Activated CD4-positive, alpha-beta T cell treated with anti-CD3 and anti-CD28 coated beads, Interleukin-2, Interleukin-6, amounts not matched to agents 100 ng/mL and 50 ng/mL, durations not matched to agents 16 hours and 8 hours (primary cell): Measurements from ENCODE around the gene ASPDH.

ENCODE experiments used
- DNase-seq: peaks from one replicate; pipeline ENCODE4 v3.0.0-alpha.2; 2020

The ASPDH gene

DNA sequence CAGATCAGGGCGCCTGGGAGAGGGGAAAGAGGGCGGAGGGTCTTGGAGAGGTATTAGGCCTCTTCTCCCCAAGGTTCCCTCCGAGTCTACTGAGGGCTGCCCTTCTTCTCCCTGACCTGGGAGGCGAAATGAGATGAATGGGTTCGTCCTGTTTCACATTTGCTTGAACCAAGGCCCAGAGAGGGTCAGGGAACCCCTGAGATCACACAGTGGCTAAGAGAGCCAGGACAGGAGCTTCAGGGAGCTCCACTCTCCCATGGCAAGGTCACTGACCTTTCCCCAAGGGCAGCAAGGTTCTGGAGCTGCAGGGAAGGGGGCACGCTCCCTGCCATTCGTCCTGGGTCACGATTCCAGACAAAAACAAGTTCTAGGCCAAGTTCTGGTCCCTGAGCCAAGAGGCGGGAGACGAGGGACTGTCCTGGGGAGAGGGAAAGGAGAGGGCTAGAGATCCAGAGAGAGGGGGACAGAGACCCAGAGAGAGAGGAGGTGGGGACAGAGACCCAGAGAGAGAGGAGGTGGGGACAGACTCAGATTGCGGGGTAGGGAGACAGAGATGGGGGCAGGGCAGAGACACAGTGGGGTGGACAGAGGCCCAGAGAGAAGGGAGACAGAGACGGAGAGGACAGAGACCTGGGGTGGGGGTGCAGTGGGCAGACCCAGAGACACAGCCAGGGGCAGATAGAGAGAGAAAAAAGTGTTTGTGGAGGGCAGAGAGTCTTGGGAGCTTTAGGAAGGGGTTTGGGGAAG, 541 bp downstream of the ASPDH start:
- no peak for DNase-seq

DNA sequence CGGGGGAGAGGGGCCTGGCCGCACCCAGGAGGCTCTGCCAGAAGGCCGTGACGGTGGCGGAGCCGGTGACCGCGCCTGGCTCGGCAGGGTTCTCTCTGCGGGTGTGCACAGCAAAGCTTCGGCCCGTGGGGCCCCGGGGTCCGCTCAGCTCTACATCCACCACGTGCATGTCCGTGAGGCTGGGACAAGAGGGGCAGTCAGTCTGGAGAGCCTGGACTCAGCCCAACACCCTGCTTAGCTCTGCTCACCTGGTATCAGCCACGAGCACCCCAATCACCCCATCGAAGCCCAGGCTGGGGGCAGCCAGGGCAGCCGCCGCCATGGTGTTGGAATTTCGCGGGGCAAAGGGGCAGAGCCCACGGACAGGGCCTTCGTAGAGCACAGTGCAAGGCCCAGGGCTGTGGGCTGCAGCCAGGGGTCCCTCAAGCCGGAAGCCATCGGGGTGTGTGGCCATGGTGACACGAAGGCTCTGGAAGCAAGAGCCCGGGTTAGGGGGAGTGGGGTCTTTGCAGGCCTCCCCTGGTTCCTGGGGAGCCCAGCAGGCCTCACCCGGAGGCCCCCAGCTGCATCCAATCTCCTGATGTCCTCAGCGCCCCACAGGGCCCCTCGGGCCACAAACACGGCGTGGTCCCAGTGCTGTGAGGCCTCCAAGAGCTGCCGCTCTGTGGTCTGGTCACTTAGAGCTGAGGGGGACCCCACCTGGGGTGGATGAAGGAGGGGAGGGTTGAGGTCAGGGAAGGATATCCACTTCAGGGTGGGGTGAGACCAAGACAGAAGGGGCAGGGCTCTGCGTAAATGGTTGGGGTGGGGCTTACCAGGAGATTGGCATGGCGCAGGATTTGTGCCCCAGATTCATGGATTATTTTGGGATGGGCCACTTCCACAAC, 1.4 kb downstream of the ASPDH start:
- DNase-seq, result no peak

DNA sequence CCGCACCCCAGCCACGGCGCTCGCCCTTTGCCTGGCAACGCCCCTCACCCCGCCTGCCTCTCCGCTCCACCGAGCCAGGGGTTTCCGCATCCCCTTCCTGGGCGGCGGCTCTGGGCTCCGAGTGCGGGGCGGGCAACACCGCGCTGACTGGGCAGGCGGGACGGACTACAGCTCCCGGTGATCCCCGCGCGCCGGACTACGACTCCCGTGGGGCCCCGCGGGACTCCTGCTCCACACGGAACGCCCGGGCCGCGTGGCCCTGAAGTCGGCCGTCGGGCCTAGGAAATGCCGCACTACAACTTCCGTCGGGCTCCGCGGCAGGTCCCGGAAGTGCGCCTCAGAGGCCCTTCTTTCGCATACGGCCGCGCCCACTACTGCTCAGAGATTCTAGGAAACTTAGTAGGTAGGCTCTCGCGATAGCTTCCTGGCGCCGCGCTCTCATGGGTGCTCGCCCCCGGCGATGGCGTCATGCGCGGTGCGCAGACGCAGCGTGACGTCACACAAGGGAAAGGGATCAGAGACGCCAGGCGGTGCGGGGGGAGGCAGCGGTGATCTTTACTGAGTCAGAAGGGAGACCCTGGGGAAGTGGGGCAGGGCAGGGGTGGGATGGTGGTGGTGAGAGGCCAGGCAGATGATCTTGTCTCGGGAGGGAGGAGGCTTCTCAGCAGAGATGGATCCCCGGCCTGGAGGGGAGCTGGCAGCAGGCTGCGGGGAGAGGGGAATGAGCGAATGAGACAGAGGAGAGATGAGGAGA, 2.5 kb downstream of the ASPDH start, which contains the start of gene JOSD2:
Gene JOSD2 (minus strand): TSS at position 123 of the 754 bp plus-strand sequence. CDS start 760 bp downstream, outside the sequence.
- peak; percentile 98 for DNase-seq

DNA sequence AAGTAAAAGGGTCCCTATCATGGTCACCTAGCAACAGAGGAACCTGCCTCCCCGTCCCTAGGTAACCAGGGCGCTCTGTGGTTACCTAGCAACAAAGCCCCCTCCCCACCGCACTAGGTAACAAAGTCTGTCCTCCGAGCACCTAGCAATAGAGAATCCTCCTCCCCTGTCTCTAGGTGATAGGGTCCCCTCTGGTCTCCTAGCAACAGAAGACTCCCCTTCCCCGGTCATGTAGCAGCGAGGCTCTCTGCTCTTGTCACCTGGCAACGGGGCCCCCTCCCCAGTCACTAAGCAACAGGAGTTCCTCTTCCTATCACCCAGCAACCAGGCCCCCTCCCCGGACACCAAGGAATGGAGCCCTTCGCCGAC, 3.0 kb downstream of the ASPDH start:
- DNase-seq, result no peak

DNA sequence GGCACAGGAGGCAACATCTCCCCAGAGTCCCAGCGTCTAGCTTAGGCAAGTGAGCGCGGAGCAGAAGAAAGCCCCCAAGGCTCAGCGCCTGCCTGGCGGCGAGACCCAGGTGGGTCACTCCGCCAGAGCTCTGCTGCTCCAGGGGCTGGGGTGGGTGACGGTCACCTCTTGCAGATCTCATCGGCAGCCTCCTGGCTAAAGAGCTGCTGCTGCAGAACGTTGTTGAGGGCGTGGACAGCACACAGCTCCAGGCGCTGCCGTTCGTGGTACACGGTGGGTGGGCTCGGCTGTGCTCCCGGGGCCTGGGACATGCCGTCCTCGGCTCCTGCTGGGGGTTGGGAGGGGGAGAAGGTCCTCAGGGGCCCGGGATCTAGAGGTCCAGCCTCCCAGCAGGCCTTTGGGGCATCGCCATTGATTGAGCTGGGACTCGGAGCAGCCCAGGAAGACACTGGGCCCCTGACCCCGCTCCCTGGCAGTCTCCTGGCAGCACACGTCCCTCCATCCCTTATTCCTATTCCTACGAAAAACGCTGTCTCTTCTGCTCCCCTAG, 3.5 kb downstream of the ASPDH start:
- DNase-seq, result no peak

DNA sequence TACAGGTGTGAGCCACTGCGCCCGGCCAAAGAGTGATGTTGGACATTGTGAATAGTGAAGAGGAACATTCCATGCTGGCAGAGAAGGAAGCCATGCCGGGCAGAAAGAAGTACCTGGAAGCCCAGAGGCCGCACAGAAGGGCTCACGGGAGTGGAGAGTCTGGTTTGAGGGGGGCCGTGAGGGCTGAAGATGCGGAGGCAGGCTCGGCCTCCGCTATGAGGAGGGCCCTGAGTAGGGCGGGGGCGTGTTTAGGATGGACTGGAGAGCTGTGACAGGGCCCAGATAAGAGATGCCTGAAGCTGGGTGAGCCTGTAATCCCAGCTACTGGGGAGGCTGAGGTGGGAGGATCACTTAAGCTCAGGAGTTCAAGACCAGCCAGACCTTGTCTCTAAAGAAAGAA, 4.3 kb downstream of the ASPDH start:
- no peak for DNase-seq

DNA sequence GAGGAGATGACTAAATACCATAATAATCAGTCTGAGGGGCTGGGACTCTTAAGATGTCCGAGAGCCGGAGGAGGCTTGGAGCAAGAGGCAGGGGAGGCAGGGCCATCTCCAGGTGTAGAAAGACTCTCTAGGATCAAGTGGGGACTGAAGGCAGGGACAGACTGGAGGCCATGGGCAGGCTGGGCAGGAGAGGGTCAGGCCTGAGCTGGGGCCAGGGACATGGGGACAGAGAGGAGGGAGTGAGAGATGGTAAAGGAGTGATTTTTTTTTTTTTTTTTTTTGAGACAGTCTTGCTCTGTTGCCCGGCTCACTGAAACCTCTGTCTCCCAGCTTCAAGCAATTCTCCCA, 4.9 kb downstream of the ASPDH start:
- no peak for DNase-seq

DNA sequence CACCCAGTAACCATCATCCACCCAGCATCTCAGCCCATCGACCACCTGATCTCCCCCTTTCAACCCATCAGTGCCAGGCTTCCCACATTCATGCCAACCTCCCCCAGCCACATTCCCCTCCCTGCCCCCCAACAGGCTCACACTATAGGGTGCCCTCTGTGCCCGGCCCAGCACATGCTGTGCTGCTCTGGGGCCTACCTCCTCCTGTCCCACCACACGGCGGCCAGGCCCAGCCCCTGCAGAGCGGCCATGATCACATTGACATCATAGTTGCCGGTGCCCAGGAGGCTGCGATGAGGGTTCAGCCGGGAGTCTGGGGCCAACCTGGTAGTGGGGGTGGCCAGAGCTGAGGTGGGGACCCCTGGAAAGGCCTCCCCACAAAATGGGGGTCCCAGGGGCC, 6.3 kb downstream of the ASPDH start:
- DNase-seq, result no peak

DNA sequence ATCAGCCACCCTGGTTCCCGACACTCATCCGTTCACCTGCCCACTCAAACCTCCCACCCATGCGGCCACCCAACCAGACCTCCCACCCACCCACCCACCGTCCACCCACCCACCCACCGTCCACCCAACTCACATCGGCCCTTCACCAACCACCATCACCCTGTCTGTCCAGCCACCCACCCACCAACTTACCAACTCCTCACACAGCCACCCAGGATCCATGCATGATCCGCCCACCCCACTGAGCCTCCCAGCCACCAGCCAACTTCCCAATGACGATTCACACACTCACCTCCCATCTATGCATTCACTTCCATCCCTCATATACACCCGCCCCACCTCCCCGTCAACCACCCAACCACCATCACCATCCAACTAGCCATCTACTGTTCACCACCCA, 7.0 kb downstream of the ASPDH start:
- no peak for DNase-seq

DNA sequence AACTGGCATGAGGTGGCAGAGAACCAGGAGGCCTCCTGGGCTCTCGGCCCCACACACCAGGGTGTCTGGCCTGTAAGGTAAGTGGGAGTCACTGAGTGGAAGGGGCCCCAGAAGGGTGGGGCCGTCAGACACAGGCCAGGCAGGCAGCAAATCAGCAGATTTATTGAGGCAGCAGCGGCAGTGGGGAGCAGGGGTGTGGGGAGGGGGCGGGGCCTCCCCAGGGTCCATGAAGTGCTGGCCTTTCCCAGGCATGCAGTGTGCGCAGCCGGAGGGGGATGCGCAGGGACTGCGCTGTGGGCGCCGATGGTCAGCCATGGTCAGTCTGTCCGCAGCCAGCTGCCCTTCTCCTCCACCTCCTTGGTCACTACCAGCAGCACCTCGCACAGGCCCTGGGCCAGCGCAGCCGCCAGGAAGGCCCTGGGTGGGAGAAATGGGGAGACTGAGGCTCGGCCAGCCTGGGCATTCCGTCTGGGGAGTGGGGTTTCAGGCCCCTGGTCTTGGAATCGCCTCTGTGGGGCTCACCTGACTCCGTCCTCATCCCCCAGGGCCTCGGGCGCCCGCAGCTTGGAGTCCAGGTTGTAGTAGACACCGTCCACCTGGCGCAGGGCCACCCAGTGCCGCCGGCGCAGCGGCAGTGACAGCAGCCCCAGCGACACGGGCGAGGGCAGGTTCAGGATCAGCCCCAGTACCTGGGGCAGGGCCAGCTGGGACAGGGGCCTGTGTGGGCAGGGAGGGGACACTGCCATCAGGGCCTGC, 7.7 kb downstream of the ASPDH start:
- no peak for DNase-seq

DNA sequence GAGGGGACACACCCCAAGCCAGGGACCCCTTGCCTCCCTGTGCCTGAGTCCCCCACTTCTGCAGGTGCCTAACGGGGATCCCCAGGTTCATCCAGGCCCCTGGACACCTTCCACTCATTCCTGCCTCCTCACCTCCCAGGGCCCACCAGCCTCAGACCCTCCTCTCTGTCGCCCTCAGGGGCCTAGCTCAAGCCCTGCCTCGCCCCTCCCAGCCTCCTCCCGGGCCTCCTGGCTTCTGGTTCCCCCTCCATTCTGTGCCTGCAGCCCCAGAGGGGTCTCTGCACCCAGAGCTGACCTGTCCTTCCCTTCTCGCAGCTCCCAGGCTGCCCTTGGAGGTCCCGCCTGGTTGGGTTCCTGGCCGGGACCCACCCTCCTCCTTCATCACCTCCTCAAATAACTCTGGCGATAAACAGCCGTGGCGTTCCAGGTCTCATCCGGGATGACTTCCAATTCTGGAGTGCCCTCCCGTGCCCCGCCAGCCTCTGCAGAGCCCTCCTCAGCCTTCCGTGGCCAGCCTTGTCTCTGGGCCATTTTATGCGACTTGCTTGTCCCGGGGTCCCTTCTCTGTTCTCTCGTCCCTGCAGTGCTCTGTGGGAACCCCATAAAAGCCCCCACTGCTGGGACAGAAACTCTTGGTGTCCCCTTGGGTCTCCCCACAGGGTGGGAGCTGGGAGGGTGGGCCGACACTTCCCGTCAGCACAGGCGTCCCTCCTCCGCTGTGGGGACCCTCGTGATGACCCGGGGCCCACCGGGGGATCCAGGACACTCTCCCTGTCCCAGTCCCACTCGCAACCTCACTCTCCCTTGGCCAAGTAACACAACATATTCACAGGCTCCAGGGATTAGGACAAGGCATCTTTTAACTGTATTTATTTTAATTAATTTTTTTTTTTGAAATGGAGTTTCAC, 11.9 kb downstream of the ASPDH start:
- no peak for DNase-seq

DNA sequence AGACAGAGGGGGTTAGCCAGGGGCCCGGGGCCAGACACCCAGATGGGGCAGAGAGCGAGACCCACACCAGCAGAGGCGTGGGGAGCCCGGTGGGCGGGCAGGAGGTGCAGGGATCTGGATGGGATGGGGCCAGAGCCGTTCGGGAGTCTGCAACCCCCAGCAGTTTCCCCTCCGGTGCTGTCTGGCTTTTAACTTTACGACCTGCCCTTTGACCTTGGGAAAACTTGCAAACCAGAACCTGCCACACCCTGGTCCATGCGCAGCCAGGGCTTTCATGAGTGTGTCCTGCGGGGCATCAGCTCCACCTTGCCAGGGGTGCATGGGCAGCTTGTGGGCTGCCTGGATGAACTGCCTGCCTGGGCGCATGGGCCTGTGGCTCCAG, 12.5 kb downstream of the ASPDH start:
- DNase-seq, result no peak

DNA sequence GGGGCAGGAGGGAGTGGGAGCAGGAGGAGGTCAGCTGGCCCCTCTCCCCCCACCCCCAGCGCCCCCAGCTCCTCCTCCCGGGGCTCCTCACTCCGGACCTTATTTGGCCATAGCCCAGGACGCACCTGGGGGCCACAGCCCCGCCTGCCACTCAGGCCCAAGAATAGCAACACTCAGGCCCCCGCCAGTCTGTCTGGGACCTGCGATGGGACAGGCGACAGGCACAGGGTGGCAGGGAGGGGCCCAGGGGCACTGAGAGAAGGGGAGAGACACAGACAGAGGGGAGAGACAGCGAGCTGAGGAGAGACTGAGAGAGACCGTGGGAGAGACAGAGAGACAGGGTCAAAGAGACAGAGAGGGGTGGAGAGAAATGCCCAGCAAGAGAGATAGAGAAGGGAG, 13.0 kb downstream of the ASPDH start:
- DNase-seq, result no peak

DNA sequence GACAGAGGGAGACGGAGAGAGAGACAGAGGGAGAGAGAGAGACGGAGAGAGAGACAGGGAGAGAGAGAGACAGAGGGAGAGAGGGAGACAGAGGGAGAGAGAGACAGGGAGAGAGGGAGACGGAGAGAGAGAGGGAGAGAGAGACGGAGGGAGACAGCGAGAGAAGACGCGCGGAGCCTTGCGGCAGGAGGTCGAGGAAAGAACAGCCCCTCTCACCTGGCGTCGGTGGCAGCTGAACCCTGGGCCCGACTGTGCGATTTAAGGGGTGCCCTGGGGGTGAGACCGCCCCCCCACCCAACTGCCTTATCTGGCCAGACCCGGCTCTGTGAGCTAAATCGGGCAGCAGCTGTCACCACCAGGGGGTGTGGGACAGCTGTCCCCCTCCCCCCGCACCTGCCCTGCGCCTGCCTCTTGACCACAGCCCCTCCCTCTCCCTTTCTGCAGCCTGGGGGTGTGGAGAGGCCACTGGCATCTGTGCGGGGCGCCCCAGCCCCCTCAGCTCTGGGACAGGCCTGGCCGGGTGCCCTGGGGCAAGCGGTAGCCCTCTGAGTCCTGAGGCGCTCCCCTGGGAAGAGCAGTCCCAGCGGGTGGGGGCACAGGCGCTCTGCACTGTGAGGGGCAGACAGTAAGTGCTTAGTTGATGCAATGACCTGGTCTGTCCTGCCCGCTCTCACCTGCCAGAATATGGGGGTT, 13.5 kb downstream of the ASPDH start:
- DNase-seq, result no peak

DNA sequence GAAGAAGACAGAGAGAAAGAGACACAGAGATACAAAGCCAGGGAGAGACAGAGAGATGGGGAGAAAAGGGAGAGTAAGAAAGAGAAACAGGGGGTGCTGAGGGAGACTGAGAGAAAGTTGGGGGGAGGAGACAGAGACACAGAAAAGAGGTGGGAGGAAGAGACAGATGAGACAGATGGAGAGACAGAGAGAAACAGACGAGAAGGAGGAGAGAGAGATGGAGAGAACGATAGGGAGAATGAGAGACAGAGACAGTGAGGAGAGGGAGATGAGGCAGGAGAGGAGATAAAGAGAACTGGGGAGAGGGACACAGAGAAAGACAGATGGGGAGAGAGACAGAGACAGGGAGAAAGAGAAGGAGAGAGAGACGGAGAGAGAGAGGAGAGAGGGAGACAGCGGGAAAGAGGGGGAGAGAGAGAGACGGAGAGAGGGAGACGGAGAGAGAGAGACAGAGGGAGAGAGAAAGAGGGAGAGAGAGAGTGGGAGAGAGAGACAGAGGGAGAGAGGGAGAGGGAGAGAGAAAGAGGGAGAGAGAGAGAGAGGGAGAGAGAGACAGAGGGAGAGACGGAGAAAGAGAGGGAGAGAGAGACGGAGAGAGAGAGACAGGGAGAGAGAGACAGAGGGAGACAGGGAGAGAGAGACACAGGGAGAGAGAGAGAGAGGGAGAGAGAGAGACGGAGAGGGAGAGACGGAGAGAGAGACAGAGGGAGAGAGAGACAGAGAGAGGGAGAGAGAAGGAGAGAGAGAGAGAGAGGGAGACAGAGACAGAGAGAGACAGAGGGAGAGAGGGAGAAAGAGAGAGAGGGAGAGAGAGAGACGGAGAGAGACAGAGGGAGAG, 15.3 kb downstream of the ASPDH start:
- no peak for DNase-seq

DNA sequence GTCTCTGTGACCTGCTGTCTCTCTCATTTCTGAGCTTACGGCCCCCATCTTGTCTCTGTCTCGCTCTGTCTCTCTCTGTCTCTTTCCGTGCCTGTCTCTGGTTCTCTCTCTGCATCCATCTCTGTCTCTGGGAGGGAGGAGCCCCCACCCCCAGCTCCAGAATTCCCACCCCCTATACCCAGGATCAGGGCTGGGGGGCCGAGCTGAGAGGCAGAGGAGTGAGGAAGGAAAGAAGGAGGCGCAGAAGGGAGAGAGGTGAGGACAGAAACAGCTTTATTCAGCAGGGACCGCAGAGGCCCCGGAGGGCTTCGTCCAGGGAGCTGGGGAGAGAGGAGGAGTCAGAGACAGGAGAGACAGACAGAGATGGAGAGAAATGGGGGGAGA, 16.7 kb downstream of the ASPDH start:
- no peak for DNase-seq

DNA sequence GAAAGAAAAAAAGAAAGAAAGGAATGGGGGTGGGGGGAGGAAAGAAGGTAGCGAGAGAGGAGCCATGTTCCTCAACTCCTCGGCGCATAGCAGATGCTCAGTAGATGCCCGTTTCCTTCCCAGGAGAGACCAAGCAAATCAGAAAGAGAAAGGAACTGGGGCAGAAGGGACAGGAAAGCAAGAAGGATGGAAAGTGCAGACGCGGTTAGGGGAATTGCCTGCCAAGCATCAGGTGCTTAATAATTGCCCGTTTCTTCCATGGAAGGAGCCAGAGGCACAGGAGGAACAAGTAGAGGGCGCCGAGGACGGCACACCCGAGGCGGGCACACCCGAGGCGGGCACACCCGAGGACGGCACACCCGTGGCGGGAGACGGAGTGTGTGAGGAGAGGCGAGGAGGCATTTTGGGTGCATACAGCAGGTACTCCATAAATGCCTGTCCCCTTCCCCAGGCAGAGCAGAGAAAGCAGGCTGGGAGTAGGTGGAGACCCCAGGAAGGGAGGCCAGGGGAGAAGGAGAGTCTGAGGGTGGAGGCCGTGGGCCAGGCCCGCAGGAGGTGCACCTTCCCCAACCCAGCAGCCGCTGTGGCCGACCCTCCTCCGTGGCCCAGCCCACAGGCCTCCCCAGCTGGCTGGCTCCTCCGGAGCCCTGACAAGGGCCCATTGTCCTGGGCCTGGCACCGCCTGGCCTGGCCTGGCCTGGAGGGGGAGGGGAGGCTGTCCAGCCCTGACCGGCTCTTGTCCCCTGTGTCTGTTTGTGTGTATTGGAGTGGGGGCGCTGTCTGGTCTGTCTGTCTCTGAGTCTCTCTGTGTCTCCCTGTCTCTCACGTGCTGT, 17.3 kb downstream of the ASPDH start:
- no peak for DNase-seq

DNA sequence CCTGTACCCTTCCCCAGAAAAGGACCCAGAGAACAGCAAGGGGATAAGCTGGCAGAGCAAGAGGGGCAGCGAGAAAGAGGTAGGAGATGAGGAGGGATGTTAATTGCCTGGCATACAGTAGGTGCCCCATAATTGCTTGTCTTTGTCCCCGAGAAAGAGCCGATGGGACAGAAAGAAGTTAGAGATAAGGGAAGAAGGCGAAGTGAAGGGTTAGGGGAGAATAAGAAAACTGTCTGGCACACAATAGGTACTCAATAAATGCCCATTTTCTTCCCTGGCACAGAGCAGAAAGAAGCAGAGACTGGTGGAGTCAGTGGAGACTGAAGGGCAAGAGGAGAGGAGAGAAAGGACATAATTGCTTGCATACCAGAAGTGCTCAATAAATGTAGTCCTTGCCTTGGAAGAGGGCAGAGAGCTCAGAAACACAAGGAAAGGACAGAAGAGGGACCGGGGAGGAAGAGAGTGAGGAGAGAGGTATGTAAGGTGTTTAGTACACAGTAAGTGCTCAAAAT, 18.6 kb downstream of the ASPDH start:
- no peak for DNase-seq
